Activated CD4-positive, alpha-beta T cell treated with anti-CD3 and anti-CD28 coated beads for 24 hours (primary cell): Measurements from ENCODE around the gene TNS3.

ENCODE experiments used
- DNase-seq, 2 donors: peaks; one replicate each; pipeline ENCODE4 v3.0.0-alpha.2; 2020; ENCODE audit warnings: low read depth in 2 of 2

TNS3 gene

DNA sequence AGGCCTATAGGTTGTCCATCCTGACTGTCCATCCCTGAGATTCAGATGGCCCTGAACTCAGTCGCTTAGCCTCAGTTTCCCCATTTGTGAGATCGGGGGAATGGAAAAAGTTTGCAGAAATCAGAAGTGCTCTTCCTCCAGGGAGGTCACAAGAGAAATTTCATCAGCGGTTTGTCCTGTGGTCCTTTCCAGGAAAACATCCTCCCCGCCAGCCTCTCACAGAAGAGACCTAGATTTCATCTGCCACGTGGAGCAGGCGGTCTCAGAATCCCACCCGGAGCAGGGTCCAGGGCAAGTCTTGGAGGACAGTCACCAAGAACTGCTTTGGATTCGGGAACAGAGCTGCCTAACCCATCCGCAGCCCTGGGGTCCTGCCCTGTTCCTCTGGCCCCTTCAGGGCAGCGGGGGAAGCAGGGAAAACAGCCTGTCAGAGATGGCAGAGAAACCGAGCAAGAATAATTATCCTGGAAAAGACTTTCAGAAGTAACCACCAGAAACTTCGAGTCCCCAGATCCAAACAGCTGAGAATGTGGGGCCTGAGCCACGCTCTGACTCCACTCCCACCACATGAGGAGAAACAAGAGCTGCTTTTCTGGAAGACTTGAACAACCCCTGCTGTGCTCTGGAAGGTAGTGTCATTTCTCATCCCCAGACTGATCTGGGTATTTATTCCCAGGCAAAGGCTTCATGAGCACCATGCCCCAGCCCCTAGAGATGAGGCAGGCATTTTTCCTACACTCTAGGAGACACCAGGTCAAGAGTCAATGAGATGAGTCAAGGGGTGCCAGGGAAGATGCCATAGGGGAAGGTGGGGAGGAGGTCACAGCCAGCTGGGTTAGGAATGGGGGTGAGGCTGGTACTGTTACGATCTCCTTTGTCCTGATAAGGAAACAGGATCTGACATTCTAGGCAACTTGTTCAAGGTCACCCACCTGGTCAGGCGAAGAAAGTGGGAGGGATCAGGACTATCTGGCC, 1.1 kb upstream of the TNS3 start:
- no peak for DNase-seq

- DNase-seq, result no peak
Observed at GRCh38 chr7:47581438-47581803, 490 bp downstream of the TNS3 start.

- DNase-seq, result no peak
Observed at GRCh38 chr7:47580811-47581331, 1.0 kb downstream of the TNS3 start.

GRCh38 chr7:47580175-47580706, 1.7 kb downstream of the TNS3 start:
- DNase-seq, result no peak

GRCh38 chr7:47579458-47579857, 2.5 kb downstream of the TNS3 start:
- DNase-seq, result no peak

GRCh38 chr7:47578579-47579270, 3.2 kb downstream of the TNS3 start:
- no peak for DNase-seq

GRCh38 chr7:47577321-47577919, 4.5 kb downstream of the TNS3 start:
- no peak for DNase-seq

- no peak for DNase-seq
Observed at GRCh38 chr7:47576866-47577306, 5.0 kb downstream of the TNS3 start.

DNA sequence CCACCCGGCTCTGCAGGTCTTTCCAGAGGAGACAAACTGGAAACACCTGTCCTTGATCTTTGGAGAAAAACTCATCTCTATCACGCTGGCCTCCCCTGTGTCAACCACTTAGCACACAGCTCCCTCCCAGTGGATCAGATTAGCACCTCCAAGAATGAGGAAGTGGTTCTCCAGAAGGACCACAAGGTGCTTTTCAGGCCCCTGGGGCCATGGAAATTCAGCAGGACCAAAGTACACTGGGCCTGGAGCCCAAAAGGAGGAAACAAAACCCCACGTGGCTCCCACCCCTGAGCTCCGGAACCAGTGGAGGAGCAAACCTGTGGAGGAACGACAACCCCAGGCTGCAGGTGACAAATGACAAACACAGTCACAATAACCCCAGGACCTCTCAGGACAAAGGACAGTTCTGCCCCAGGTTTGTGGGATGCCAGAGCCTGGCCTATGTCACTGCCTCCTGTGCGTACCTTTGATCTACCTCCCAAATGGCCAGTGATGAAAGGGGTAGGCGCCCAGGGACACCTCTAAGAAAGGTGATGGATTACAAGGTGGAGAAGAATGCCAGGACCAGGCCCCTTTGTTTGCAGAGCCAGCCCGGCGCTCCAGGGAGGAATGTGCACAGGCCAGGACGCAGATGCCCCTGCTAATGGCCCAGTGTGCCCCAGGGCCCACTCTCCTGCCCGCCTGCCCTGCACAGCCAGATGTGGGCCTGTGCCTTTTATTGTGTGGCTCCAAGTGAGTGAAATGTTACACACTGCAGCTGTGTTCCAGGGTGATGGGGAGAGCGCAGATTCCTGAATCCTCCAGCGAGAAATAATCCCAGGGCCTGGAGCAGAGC, 5.7 kb downstream of the TNS3 start:
- DNase-seq, result no peak

- DNase-seq, result no peak
Observed at GRCh38 chr7:47574482-47575329, 7.2 kb downstream of the TNS3 start.

DNA sequence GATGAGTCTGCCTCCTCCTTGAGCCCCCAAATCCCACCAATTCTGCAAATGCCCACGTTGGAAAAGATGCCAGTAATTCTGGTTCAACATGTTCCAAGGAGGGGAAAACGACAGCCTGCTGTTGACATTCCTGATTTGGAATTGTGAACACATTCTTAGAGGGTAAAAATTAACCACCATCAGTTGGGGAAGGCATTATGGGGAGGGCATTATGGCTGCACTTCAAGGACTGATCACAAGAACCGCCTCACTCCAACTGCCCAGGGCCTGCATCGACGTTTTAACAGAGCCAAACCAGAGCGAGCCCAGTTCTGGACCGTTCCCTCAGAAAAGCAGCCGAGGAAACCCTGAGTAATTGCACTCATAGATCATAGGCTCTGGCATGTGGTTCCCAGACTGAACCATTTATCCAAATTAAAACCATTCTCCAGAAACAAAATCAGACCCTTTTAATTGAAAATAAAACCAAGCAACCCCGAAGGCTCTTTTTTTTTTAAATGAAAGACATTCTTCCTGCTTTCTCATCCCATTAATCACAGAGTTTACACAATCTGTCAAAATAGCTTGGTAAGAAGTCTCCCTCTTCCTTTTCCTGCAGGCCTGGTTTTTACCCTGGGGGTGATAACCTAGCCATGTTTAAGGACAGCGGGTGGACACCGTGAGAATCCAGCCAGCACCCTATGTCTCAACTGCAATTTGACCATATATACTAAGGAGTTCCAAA, 8.0 kb downstream of the TNS3 start:
- no peak for DNase-seq

DNA sequence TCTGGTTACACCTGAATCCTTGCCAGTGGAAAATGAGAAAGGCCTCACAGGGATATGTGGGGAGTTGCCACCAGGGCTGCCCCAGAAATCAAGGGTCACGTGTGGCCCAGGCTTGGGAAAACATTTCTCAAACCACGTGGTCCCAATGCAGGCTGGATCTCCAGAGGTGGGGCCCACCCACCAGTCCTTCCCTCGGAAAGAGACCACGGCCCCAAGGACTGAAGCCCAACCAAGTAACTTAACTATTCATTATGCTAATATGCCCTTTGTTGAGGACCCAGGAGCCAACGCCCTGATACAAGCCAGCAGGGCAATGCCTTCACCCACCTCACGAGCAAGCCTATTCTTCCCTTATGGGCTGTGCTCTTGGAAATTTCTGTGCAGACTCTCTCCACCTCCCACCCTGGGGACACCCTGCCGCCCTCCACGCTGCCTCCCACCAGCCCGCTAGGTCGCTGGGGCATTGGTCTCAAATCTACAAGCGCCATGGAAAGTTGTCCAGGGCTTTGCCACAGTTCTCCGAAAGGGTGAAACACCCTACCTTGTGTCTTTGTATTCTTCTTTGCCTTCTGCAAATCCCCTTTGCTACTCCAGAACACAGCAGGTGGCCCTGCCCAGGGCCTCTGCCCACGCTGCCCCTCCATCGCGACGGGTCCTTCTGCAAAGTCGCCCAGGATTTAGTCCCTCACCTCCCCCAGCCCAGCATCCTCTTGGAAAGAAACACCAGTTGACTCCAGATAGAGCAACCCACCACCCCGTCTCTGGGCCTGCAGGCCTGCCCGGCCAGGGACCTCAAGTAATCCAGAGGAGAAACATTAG, 8.8 kb downstream of the TNS3 start:
- no peak for DNase-seq

DNA sequence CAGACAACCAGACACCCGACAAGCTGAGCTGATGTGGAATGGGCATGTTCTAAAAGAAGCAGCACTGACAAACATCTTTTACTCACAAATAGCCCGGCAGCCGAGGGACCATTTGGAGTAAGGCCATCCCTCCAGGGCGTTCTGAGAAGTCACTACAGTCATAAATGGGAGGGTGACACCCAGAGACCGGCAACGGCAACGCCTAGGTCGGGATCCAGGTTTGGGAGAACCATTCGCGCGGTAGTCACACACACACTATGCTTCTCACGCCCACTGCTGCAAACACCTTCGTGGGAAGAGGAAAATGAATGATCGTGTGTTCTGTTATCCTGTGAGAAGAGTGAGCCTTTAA, 9.8 kb downstream of the TNS3 start:
- no peak for DNase-seq

GRCh38 chr7:47571331-47572093, 10.4 kb downstream of the TNS3 start:
- DNase-seq, result no peak

- DNase-seq, result no peak
Observed at GRCh38 chr7:47570649-47571050, 11.3 kb downstream of the TNS3 start.

DNA sequence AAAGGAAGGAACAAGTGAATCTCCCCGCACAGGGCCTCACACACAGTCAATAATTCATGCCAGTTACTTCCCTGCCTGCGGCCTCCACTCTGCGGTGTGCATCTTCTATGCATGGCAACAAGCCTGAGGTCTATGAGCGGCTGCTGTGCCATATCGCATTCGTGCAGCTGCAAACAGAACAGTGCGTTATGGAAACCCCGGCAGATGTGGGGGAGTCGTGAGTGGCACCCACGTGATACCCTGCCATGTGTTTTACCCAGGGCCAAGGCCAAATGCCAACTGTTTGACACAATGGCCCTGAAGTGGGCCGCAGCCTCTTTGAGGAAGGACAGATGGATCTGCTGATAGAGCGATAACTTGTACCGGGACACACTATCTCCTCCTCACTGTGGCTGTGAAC, 13.4 kb downstream of the TNS3 start:
- DNase-seq, result no peak

- DNase-seq, result no peak
Observed at GRCh38 chr7:47568056-47568455, 13.9 kb downstream of the TNS3 start.

GRCh38 chr7:47565640-47566250, 16.2 kb downstream of the TNS3 start:
- no peak for DNase-seq
